Hippocampal formation (tissue), 2 donors: ENCODE results near the gene PLEKHH1.
A peak's percentile ranks its signal among the peaks of the same experiment; 100 is the strongest.

Source experiments
- DNase-seq, 2 donors: peaks; one replicate each; lab custom pipeline; 2025; lab: John Stamatoyannopoulos, UW

The PLEKHH1 gene

DNA sequence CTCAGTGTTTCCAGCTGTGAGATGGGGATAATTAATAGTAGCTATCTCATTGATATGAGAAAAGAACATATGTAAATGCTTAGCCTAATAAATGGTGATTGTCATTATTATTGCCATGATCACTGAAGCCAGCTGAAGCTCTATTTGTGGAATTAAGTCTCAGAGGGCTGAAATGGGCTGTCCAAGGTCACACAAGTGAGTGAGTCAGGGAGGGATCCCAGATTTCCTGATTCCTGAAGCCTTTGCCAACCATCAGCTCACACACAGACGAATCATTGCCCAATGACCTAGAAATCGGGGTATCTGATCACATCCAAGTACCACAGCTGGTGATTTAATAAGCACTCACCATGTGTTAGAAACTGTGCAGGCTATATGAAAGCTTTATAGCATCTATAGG, 23.0 kb upstream of the PLEKHH1 start:
- DNase-seq: no peak

GRCh38 chr14:67510836-67511235, 22.3 kb upstream of the PLEKHH1 start:
- no peak for DNase-seq

- DNase-seq: no peak
Measured at GRCh38 chr14:67512463-67513310, 20.4 kb upstream of the PLEKHH1 start.

DNA sequence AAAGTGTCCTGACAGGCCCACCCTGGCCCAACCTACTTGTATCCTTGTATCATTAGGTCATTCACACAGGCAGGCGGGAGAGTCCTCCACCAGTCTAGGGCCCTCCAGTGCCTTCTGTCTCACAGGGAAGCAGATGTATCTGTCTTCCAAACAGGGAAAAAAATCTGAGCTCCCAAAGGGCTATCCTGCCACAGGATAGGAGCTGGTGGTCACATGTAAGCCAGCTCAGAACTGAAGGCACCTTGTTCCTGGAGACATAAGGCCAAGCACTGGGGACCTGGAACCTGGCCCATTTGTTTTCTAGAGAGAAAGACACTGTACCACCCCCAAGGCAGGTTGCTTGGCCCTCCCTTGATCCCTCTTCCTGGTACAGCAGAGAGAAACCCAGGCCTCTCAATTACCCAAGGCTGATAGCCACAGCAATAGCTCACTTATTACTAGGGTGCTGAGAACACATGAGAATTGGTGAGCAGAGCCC, 19.4 kb upstream of the PLEKHH1 start:
- DNase-seq: no peak

- no peak for DNase-seq
Measured at GRCh38 chr14:67514203-67514607, 18.9 kb upstream of the PLEKHH1 start.

DNA sequence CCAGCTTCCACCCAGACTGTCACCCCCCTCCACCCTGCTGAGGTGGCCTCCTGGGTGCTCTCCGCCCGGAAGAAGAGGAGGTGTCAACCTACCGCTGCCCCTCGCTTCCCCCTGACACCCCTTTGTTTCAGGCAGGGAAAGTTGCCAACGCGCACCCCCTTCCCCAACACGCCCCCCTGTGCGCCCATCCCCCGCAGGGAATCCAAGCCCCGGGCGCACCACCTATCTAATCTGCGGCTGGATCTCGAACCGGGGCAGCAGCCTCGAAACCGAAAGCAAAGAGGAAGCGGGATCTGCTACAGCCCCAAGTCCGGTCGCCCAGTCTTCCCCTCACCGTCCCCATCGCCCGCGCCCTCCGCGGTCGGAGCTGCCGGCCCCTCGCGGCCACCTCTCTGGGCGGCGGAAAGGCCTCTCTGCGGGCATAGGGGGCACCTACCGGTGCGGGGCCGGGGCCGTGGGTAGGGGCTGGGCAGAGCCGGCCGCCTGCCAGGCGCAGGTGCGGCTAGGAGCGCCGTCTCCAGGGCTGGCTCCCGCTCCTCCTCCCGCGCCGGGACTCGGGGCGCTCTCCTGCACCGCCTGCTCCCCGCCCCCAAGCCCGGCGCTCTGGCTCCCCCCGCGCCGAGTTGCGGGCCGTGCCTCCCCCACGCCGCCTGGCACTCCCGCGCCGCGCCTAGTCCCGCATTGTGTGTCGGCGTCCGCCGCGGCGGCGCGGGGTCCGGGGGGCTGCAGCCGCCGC, 18.3 kb upstream of the PLEKHH1 start:
- DNase-seq: no peak

DNA sequence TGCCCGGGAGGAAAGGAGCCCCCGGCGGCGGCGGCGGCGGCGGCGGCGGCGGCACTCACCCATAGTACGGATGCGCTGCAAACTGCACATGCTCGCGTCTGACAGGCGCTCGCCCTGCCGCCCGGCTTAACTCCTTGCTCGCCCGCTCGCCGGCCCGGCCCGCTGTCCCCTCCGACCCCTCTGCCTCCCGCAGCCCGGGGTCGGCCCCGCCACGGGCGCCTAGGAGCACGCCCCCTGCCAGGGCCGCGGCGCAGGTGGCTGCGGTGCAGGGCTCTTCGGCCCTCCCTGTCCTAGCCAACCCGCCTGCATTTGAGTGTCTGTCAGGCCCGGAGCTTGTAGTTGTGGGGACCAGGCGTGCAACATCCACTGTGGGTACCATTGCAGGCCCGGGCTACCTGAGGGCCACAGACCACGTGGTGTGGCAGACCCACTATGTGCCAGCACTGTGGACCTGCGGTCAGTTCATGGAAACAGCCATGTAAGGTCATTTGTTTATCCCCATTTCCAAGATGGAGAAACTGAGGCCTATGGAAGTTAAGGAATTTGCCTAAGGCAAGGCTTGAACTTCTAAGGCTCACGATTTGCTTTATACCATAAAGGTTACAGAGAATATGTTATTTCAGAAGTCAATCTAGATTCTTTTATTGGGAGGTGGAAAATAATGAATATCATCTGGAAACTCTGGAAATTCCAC, 17.6 kb upstream of the PLEKHH1 start:
- DNase-seq: peak in 1 of 2 donors; percentile 46

GRCh38 chr14:67516676-67517075, 16.4 kb upstream of the PLEKHH1 start:
- no peak for DNase-seq

GRCh38 chr14:67517083-67517482, 16.0 kb upstream of the PLEKHH1 start:
- DNase-seq: peak; percentile 62 to 76

DNA sequence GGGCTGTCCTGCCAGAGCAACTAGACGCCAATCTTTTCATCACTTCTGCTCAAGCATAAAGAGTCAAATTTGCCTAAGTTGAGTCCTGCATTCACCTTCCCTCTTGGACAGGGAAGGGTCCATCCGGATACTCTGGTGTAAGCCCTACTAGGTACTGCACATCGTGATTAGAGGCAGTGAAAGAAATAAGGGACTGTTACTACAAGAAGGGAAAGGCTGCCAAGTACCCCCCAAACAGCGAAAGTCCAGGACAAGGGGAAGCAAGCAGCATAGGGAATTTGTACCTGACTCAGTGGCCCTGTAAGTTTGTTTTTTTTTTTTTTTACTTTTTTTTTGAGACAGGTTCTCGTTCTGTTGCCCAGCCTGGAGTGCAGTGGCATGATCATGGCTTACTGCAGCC, 13.7 kb upstream of the PLEKHH1 start:
- DNase-seq: no peak

DNA sequence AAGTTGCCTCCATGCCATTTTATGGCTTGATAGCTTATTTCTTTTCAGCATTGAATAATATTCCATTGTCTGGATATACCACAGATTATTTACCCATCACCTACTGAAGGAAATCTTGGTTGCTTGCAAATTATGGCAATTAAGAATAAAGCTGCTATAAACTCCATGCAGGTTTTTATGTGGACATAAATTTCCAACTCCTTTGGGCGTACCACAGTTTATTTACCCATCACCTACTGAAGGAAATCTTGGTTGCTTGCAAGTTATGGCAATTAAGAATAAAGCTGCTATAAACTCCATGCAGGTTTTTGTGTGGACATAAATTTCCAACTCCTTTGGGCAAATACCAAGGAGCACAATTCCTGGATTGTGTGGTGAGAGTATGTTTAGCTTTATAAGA, 12.6 kb upstream of the PLEKHH1 start:
- no peak for DNase-seq

DNA sequence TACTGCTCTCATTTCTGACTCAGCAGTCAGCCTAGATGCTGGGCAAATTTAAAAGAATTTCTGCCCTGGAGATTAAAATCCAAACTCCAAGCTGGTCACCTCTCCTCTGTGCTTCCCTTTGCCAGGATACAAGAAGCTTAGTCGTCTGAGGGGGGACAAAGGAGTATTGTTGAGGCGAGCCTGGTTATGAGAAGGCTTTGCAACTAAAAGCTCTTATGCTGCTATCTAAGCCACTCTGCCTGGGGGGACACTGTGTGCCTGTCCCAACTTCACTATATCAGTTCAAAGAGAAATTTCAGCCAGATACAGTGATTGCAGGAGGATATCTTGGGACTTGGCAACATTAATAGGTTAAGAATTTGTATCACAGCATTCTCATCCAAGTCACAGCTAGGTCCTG, 10.8 kb upstream of the PLEKHH1 start:
- DNase-seq: peak; percentile 17 to 41

GRCh38 chr14:67523764-67524633, 9.1 kb upstream of the PLEKHH1 start:
- no peak for DNase-seq

- DNase-seq: no peak
Measured at GRCh38 chr14:67524634-67524963, 8.5 kb upstream of the PLEKHH1 start.

- no peak for DNase-seq
Measured at GRCh38 chr14:67525389-67525788, 7.7 kb upstream of the PLEKHH1 start.

GRCh38 chr14:67526181-67526580, 6.9 kb upstream of the PLEKHH1 start:
- no peak for DNase-seq

- peak; percentile 61 to 72 for DNase-seq
Measured at GRCh38 chr14:67526676-67527459, 6.2 kb upstream of the PLEKHH1 start.

DNA sequence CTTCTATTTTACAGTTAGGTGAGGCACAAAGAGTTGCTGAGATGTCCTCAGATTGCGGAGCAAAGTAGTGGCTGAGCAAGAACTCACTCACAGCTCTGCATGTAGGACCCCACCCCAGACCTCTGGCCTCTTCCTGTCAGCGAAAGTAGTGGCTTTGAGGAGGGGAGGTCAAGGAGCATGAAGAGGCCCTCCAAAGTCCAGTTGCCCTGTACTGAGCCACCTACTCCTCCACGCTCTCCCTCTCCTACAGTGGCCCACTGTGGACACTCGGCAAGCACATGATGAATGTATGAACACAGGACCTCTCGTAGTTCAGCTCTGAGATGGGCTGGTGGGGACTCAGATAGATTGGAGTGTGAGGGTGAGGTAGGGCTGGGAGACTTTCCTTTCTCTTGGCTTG, 5.3 kb upstream of the PLEKHH1 start:
- no peak for DNase-seq

DNA sequence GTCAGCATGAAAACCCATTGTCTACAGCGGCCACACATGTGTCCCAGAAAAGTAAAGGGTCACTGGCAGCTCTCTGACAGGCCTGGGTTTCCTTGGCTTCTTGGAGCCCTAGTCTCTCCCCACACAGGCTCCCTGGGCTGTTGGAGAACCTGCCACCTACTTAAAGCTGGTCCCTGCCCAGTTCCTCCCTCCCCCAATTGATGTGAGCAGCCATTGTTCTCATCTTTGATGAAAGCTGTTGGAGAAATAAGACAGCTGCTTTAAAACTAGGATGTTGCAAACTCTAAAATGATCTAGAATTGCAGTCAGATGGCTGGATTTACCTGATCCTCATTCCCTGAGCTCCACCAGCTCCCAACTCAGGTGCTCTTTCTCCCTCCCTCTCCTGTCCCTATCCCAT, 4.8 kb upstream of the PLEKHH1 start:
- DNase-seq: no peak

DNA sequence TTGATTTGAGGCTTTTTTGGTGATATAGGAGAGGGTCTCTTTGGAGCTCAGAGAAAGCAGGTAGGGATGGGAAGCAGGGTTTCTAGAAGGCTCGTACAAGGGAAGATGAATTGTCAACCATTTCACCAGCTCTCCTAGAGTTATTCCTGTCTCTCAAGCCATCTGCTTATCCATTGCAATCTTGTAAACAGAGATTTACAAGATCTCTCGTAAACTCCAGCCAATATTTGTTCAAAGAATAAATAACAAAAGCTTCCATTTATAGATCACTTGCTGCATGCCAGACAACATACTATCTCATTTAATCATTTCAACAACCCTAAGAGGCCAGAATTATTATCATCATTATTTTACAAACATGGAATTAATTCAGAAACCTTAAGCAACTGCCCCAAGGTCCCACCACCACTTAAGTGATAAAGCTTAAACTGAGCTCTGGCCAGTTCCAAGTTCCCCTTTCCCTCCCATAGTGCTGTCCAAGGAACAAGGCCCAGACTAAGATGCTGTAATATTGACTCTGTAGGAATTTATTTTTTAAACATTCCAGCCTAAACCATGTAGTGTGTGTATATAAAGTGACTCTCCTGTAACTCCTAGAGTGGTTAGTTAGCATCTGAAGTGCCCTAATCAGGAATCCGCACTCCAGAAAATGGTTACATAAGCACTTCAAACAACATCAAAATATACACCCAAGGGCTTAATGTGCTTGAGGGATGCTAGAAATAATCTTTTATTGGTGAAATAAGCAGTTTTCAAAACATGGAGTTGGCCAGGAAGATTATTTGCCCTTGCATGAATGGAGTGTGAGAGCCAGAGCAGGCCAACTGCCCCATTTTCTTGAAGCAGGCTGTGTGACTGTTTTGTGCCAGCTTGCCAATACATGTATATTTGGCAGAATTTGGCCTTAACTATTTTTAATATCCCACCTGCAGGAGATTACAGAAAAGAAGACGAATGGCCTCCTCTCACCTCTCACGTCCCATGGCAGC, 2.8 kb upstream of the PLEKHH1 start:
- no peak for DNase-seq
